ENCODE data around the gene CCDC78.
A peak's percentile ranks its signal among the peaks of the same experiment; 100 is the strongest.

The CCDC78 gene

GRCh38 chr16:736936-737481 lies 10.8 kb upstream of the CCDC78 start:
- DNase-seq: no peak

GRCh38 chr16:735982-736453 lies 9.8 kb upstream of the CCDC78 start:
- DNase-seq: peak; percentile 62

- DNase-seq: no peak
Observed at GRCh38 chr16:734981-735881, 9.0 kb upstream of the CCDC78 start.

- no peak for DNase-seq
Observed at GRCh38 chr16:734208-734980, 8.2 kb upstream of the CCDC78 start.

GRCh38 chr16:733382-734207 lies 7.4 kb upstream of the CCDC78 start:
- DNase-seq: no peak

- no peak for DNase-seq
Observed at GRCh38 chr16:732936-733335, 6.7 kb upstream of the CCDC78 start.

GRCh38 chr16:732332-732731 lies 6.1 kb upstream of the CCDC78 start:
- no peak for DNase-seq

- no peak for DNase-seq
Observed at GRCh38 chr16:730666-731509, 4.6 kb upstream of the CCDC78 start.

- no peak for DNase-seq
Observed at GRCh38 chr16:729768-730665, 3.8 kb upstream of the CCDC78 start.

- no peak for DNase-seq
Observed at GRCh38 chr16:728890-729744, 2.9 kb upstream of the CCDC78 start.

- peak; percentile 49 for DNase-seq
Observed at GRCh38 chr16:728131-728889, 2.1 kb upstream of the CCDC78 start.

- no peak for DNase-seq
Observed at GRCh38 chr16:727291-727977, 1.2 kb upstream of the CCDC78 start.

- no peak for DNase-seq
Observed at GRCh38 chr16:726188-726437, 130 bp downstream of the CCDC78 start.

GRCh38 chr16:725463-726187 lies 618 bp downstream of the CCDC78 start:
- DNase-seq: no peak

GRCh38 chr16:725041-725376 lies 1.2 kb downstream of the CCDC78 start:
- DNase-seq: no peak

GRCh38 chr16:724188-725040 lies 1.8 kb downstream of the CCDC78 start:
- DNase-seq: no peak

GRCh38 chr16:723695-724094 lies 2.5 kb downstream of the CCDC78 start:
- no peak for DNase-seq

All from stimulated activated CD4-positive, alpha-beta T cell treated with anti-CD3 and anti-CD28 coated beads, Interleukin-4, amount 100 ng/mL, for 24 hours (primary cell).